NT2/D1 (cell line): Measurements from ENCODE around the gene CAB39.

Experiments
- DNase-seq: peaks from one replicate; pipeline ENCODE4 v3.0.0-alpha.2; 2011; ENCODE audit warnings: low read depth, low spot score
- H3K27me3 ChIP-seq: 2 replicates; pipeline ENCODE4 v1.6.0; 2011; ENCODE audit warnings: mild to moderate bottlenecking; ENCODE audit not compliant: insufficient read length, insufficient read depth
- H3K36me3 ChIP-seq: 2 replicates; pipeline ENCODE4 v1.6.1; 2011; ENCODE audit warnings: mild to moderate bottlenecking, low read length, mixed read lengths; ENCODE audit not compliant: insufficient read depth, insufficient read length
- H3K4me1 ChIP-seq: 2 replicates; pipeline ENCODE4 v1.5.1; 2011; ENCODE audit not compliant: insufficient read depth, insufficient read length
- H3K4me3 ChIP-seq: 2 replicates; pipeline ENCODE4 v1.5.1; 2011; ENCODE audit warnings: low read depth; ENCODE audit not compliant: insufficient read length
- H3K9ac ChIP-seq: 2 replicates; pipeline ENCODE4 v1.6.0; 2011; ENCODE audit warnings: low read depth; ENCODE audit not compliant: insufficient read length
- H3K9me3 ChIP-seq: 2 replicates; pipeline ENCODE4 v1.5.1; 2011; ENCODE audit warnings: mild to moderate bottlenecking, low read length; ENCODE audit not compliant: insufficient read depth
- SUZ12 ChIP-seq: IDR thresholded peaks from 2 replicates; pipeline ENCODE4 v1.6.1; 2011; ENCODE audit not compliant: insufficient read length, insufficient read depth; ENCODE audit errors: extremely low read depth
- YY1 ChIP-seq: IDR thresholded peaks from 2 replicates; pipeline ENCODE4 v1.6.1; 2011; ENCODE audit not compliant: insufficient read length, insufficient read depth
- ZNF274 ChIP-seq: IDR thresholded peaks from 2 replicates; pipeline ENCODE4 v1.6.1; 2011; ENCODE audit warnings: mild to moderate bottlenecking, low read depth, low read length

CAB39 gene

DNA sequence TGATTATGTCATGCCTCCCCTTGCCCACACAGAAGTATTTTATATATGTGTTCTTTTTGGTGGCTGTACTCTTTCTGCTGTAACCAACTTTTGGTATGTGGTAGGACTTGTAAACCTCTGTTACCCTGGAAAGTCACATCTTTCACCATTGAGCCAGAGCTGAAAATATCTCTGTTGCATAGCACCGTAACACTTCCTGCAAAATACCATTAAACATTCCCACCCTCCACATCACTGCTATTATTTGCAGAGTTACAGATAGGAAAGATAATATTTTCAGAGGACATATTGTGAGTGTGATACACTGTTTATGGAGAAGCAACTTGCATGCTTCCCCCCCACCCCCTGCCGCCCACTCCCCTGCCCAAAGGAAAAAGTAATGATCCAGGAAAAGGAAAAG lies 44.8 kb downstream of the CAB39 start:
- Histone ChIP-seq H3K4me1 (peaks cover 2% of the 10 kb centered on the region), H3K9me3 (no peaks in the 10 kb centered on the region), H3K27me3 (no peaks in the 10 kb centered on the region), H3K9ac (no peak overlapping the region), H3K36me3 (peaks cover 24% of the 10 kb centered on the region), H3K4me3 (no peak overlapping the region)
- DNase-seq, result no peak
- no peak for TF ChIP-seq YY1
- TF ChIP-seq ZNF274, result no peak
- no peak for TF ChIP-seq SUZ12

DNA sequence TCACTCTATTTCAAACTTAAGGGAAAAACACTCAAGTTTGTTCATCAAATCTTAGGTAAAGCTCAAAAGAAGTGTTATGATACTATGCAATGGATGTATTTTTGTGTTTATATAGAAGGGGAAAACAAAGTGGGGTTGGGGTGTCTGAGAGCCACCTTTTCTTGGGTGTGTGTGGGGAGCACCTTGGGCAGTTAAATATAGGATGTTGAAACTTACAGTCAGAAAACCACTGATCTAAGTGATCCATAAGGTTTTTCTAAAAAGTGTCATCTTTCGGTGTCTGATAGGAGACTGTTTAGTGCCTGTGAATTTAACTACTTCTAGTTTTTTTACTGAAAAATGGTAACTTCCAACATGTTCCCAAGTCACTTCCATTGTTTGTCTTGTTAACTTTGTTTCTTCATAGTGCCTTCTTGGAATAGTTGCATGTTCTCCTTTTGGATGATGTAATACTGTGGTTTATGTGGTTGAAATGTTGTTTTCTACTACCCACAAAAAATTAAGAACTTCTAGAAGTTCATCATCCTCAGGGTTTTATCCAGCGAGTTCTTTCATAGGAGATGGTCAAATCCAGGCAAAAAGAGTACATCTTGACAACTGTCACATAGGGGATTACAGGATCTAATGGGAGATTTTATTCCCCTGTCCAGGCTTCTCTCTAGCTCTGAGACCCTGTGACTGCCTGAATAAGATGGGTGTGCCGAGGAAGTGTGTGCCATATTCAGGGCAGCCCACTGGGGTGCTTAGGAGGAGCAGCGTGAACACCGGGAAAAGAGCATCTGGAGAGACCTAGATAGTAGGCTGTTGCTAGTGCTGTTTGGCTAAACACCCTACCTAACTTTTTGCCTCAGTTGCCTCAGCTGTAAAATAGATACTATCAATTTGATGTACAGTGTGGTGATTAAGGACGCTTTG lies 46.2 kb downstream of the CAB39 start:
- TF ChIP-seq ZNF274 (no peak), SUZ12 (no peak), YY1 (no peak)
- Histone ChIP-seq H3K9ac (no peak overlapping the region), H3K9me3 (no peaks in the 10 kb centered on the region), H3K4me3 (no peak overlapping the region), H3K4me1 (peaks cover 2% of the 10 kb centered on the region), H3K27me3 (no peaks in the 10 kb centered on the region), H3K36me3 (peaks cover 28% of the 10 kb centered on the region)
- DNase-seq, result no peak

DNA sequence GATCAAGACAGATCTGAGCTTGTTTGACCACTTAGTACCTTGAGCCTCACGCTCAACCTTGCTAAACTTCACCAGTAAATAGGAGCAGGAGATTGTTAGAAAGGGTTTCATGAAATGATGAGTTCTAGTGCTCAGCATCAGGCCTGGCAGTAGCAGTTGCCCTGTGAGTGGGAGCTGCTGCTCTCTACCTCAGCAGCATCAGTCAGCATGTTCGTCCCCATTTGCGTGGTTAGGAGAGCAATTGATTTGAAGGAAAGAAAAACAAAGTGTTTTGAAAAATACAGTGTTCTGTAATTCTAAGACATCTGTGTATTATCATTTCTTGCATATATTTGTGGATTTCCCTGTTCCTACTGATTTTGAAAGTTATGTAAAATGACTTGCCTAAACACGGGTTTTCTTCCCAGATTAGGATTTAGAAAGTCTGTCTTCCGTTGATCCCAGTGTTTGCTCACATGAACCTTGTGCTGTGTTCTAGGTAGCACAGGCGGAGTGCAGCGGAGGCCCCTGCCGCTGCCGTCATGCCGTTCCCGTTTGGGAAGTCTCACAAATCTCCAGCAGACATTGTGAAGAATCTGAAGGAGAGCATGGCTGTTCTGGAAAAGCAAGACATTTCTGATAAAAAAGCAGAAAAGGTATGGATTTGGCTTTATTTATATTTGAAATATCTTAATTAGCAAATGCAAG lies 47.0 kb downstream of the CAB39 start:
- TF ChIP-seq SUZ12 (no peak), YY1 (no peak), ZNF274 (no peak)
- Histone ChIP-seq H3K27me3 (no peaks in the 10 kb centered on the region), H3K9ac (no peak overlapping the region), H3K9me3 (no peaks in the 10 kb centered on the region), H3K4me3 (no peak overlapping the region), H3K4me1 (peaks cover 2% of the 10 kb centered on the region), H3K36me3 (peaks cover 28% of the 10 kb centered on the region)
- DNase-seq, result no peak

GRCh38 chr2:230761704-230762103 lies 49.1 kb downstream of the CAB39 start:
- Histone ChIP-seq H3K36me3 (peaks cover 33% of the 10 kb centered on the region), H3K9ac (no peak overlapping the region), H3K27me3 (no peaks in the 10 kb centered on the region), H3K9me3 (no peaks in the 10 kb centered on the region), H3K4me1 (no peaks in the 10 kb centered on the region), H3K4me3 (no peak overlapping the region)
- TF ChIP-seq SUZ12 (no peak), ZNF274 (no peak), YY1 (no peak)
- DNase-seq, result no peak

DNA sequence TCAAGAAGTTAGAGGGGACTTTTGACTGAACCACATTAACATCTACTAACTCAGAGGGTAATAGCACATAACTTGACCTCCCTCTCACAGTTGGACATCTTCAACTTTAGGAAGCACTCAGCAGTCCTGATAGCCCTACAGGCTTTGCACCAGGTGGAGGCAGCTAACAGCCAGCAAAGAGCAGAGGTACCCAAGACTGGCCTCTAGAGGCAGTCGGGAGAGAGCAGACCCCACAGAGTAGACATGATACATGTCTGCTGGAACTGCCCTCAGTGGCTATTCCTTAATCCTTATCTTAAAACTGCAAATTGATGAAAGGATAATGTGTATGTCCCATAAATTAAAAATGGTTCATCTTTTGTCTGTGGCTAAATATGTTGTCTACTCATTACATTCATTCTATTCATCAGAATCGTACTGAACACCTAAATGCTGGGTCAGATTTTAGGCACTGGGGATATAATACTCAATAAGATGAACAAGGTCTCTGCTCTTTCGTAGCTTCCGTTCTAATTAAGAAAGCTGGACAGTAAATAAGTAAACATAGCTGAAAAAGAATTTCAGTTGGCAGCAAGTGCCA lies 49.8 kb downstream of the CAB39 start:
- Histone ChIP-seq H3K36me3 (peaks cover 38% of the 10 kb centered on the region), H3K27me3 (no peaks in the 10 kb centered on the region), H3K4me3 (no peak overlapping the region), H3K9ac (no peak overlapping the region), H3K4me1 (no peaks in the 10 kb centered on the region), H3K9me3 (no peaks in the 10 kb centered on the region)
- no peak for TF ChIP-seq SUZ12
- TF ChIP-seq ZNF274, result no peak
- TF ChIP-seq YY1, result no peak
- DNase-seq, result peak; percentile 44

GRCh38 chr2:230764346-230764745 lies 51.7 kb downstream of the CAB39 start:
- DNase-seq, result no peak
- no peaks in the 10 kb centered on the region for H3K9me3 ChIP-seq
- peaks cover 46% of the 10 kb centered on the region for H3K36me3 ChIP-seq
- no peaks in the 10 kb centered on the region for H3K27me3 ChIP-seq
- H3K4me3 ChIP-seq, result no peak overlapping the region
- H3K9ac ChIP-seq, result no peak overlapping the region
- TF ChIP-seq SUZ12, result no peak
- TF ChIP-seq YY1, result no peak
- no peak for TF ChIP-seq ZNF274
- H3K4me1 ChIP-seq, result no peaks in the 10 kb centered on the region
